Fibroblast of lung (primary cell): ENCODE measurements around the gene ANKRD36C. TPM values are rescaled to one million over a fixed set of nuclear protein-coding genes. Genes with fewer than 3 reads are reported as not detected.
"Not testable (repeated sequence)": the region's sequence is repeated elsewhere in the genome, so short reads cannot be mapped to it uniquely, and the experiment has no call there.

Source experiments
- DNase-seq, 2 donors: peaks; one replicate each; pipeline versions ENCODE4 v3.0.0 to v3.0.0-alpha.2; 2010; ENCODE audit warnings: low read depth in 2 of 2
- H2AFZ ChIP-seq: 2 replicates; pipeline ENCODE4 v1.5.1; 2012; ENCODE audit warnings: low read length, control low read depth, inconsistent platforms
- H3K27ac ChIP-seq: 2 replicates; pipeline ENCODE4 v1.5.1; 2011; ENCODE audit warnings: low read length, control low read depth; ENCODE audit not compliant: insufficient read depth
- H3K27me3 ChIP-seq: 2 replicates; pipeline ENCODE4 v1.5.1; 2011; ENCODE audit warnings: mild to moderate bottlenecking, low read length; ENCODE audit not compliant: control insufficient read depth, insufficient read depth
- H3K36me3 ChIP-seq: 2 replicates; pipeline ENCODE4 v1.5.1; 2011; ENCODE audit warnings: low read length; ENCODE audit not compliant: control insufficient read depth, insufficient read depth
- H3K4me1 ChIP-seq: 2 replicates; pipeline ENCODE4 v1.5.1; 2011; ENCODE audit warnings: low read length; ENCODE audit not compliant: control insufficient read depth, insufficient read depth; ENCODE audit errors: extremely low read depth
- H3K4me2 ChIP-seq: 2 replicates; pipeline ENCODE4 v1.5.1; 2011; ENCODE audit warnings: low read length, control low read depth; ENCODE audit not compliant: insufficient read depth; ENCODE audit errors: extremely low read depth
- H3K4me3 ChIP-seq, 4 experiments: fragments of 200-600 bp in 1 of 4; sonication (generic) in 1 of 4; replicated peaks in 1 of 4; 2 replicates each; pipeline ENCODE4 v1.5.1; 2011 to 2016; ENCODE audit warnings: low read length in 4 of 4, low read depth in 3 of 4, mild to moderate bottlenecking in 3 of 4, control low read depth in 2 of 4, inconsistent platforms in 1 of 4, mixed read lengths in 1 of 4; ENCODE audit not compliant: insufficient read depth in 1 of 4; ENCODE audit errors: control extremely low read depth in 1 of 4
- H3K79me2 ChIP-seq: 2 replicates; pipeline ENCODE4 v1.5.1; 2012; ENCODE audit warnings: mild to moderate bottlenecking, low read length, inconsistent platforms; ENCODE audit not compliant: control insufficient read depth, insufficient read depth
- H3K9ac ChIP-seq: 2 replicates; pipeline ENCODE4 v1.5.1; 2011; ENCODE audit warnings: mild to moderate bottlenecking, low read length, control low read depth; ENCODE audit not compliant: insufficient read depth
- H3K9me3 ChIP-seq: 2 replicates; pipeline ENCODE4 v1.5.1; 2012; ENCODE audit warnings: low read depth, low read length; ENCODE audit not compliant: control insufficient read depth, insufficient read depth
- H4K20me1 ChIP-seq: 2 replicates; pipeline ENCODE4 v1.5.1; 2011; ENCODE audit warnings: low read length; ENCODE audit not compliant: control insufficient read depth, insufficient read depth; ENCODE audit errors: extremely low read depth
- polyA minus RNA-seq: library from RNA; depleted of rRNA, polyadenylated mRNA; stranded (reverse); fragments of >200 nt; gene quantifications from 2 replicates; pipeline ENCODE4 v1.2.3, GENCODE V29; 2011; ENCODE audit warnings: low replicate concordance
- polyA plus RNA-seq, 2 donors: library from polyadenylated mRNA; depleted of rRNA in 1 of 2; stranded (reverse) in 1 of 2; unstranded in 1 of 2; fragments of >200 nt; gene quantifications; 2 replicates each; pipeline ENCODE4 v1.2.1, GENCODE V29; 2011 to 2012; ENCODE audit warnings: missing spikeins in 1 of 2
- total RNA-seq: library from RNA; depleted of rRNA; stranded (reverse); fragments of >200 nt; gene quantifications from 2 replicates; pipeline ENCODE4 v1.2.1, GENCODE V29; 2014

The ANKRD36C gene
- total RNA-seq (31.1 and 32.9 TPM in 2 replicates), polyA plus RNA-seq (1.9 and 3.9 TPM in 2 replicates), polyA minus RNA-seq (0.94 and 2.4 TPM in 2 replicates)
- 1.3 and 2.7 TPM in 2 replicates for polyA plus RNA-seq (2012)

DNA sequence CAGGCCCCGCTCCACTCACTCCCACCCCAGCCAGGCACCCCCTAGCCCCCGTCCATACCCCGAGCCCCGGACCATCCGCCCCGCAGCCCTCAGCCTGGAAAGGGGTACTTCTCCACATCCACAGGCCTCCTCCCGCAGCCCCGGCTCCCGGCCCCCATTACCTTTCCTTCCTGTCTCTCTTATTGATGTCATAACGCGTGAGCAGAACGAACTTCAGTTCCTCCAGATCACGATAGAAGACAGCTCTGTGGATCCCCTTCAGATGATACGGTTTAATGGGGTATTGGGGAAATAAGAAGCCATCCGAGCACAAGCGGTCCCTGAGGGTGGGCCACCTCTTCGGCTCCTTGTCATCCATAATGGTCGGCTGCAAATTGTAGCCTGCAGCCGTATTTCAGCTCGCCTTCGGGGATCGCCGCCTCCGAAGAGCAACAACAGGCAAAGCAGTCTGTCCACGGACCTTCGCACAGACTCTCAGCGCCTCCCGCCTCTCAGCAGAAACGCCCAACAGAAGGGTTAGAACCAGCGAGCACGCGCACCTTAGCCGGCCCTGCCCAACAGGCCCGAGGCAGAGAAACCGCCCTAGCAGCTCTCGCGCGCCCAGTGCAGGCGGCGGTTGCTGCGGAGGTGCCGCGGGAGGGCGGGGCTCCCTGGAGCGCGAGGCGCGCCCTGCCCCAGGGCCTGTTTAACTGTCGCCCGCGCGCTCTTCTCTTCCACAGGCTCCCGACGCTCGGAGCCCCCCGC lies at the start of gene ANKRD36C:
Gene ANKRD36C, minus strand, starts transcription at position 474 of the 744 bp plus-strand sequence. Its CDS starts 116 bp downstream, at position 358.
- not testable (repeated sequence) for H3K9me3 ChIP-seq, H4K20me1 ChIP-seq, H3K79me2 ChIP-seq, H3K4me1 ChIP-seq, H3K27me3 ChIP-seq, H3K36me3 ChIP-seq
- peak; percentile 23 to 33 for DNase-seq
- Histone ChIP-seq H3K9ac (peak within 1 kb of the TSS; percentile 66), H3K4me2 (peak within 1 kb of the TSS; percentile 83), H3K27ac (peak within 1 kb of the TSS; percentile 76), H3K4me3 (peak within 1 kb of the TSS; percentile 70 to 84 (median 78)), H2AFZ (peak within 1 kb of the TSS; percentile 97)

DNA sequence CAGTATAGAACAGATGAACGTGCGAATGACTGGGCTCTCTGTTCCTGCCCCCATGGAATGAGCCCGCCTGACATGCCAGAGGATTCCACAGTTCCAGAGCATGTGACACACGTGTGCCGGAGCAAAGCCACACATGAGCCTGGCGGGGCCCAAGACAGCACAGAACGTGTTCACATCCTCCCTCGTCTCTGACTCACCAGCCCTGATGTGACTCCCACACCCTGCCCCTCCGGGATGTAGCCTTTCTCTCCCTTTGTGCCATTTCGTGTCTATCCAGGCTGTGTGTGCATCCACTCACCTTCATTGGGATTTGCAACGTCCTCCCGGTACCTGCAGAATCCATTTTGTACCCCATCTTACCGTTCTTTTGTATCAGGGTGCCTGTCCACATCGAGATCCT lies 43.9 kb upstream of the ANKRD36C start:
- not testable (repeated sequence) for H3K27me3 ChIP-seq, H3K27ac ChIP-seq, H3K79me2 ChIP-seq, H3K4me2 ChIP-seq, H3K4me3 ChIP-seq, H3K36me3 ChIP-seq, H3K9ac ChIP-seq, H3K4me1 ChIP-seq, H3K9me3 ChIP-seq, H4K20me1 ChIP-seq, H2AFZ ChIP-seq, DNase-seq

DNA sequence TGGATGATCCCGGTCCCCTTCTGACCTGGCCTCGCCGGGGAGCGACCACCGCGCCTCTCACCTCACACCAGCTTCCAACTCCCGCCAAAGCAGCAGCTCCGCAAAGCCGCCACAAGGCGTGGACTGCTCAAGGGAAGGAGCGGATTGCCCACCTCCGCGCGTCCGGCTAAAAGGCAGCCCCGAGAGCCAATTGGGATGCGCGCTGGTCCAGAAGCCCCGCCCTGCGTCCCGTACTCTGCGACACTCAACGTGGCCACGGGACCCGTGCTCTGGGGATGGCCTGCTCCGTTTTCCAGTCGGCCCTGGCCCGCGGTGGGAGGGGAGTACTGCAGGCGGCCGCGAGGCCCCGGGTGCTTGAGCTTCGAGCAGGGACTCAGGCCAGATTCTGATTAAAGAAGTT lies 43.2 kb upstream of the ANKRD36C start, which contains the start of gene GPAT2:
Gene GPAT2, minus strand, starts transcription at position 125 of the 400 bp plus-strand sequence. CDS start 2,557 bp downstream, outside the sequence.
- not testable (repeated sequence) for H3K4me3 ChIP-seq, H3K27ac ChIP-seq, H4K20me1 ChIP-seq

DNA sequence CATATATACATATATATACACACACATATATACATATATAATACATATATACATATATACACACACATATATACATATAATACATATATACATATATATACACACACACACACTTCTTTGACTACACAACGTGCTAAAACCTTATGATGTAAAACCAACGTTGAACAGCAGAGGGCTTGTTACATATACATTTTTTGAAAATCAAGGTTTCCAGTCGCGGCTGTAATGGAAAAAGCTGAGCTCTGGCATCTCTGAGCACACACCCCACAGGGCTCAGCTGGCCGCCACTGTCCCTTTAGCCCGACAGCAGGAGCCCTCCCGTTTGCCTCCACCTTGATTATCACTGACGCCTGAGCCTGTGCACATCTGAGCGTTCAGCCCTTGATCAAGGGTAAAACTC lies 42.4 kb upstream of the ANKRD36C start:
- not testable (repeated sequence) for H3K27ac ChIP-seq, H3K4me3 ChIP-seq, H3K4me2 ChIP-seq, H4K20me1 ChIP-seq, H2AFZ ChIP-seq, H3K9ac ChIP-seq, H3K79me2 ChIP-seq, H3K9me3 ChIP-seq, DNase-seq, H3K4me1 ChIP-seq, H3K36me3 ChIP-seq, H3K27me3 ChIP-seq

More for the DNA sequence above, 43.2 kb upstream of the ANKRD36C start, which contains the start of gene GPAT2:
- not testable (repeated sequence) for DNase-seq, H2AFZ ChIP-seq, H3K36me3 ChIP-seq, H3K27me3 ChIP-seq, H3K4me1 ChIP-seq, H3K79me2 ChIP-seq, H3K4me2 ChIP-seq, H3K9ac ChIP-seq, H3K9me3 ChIP-seq

DNA sequence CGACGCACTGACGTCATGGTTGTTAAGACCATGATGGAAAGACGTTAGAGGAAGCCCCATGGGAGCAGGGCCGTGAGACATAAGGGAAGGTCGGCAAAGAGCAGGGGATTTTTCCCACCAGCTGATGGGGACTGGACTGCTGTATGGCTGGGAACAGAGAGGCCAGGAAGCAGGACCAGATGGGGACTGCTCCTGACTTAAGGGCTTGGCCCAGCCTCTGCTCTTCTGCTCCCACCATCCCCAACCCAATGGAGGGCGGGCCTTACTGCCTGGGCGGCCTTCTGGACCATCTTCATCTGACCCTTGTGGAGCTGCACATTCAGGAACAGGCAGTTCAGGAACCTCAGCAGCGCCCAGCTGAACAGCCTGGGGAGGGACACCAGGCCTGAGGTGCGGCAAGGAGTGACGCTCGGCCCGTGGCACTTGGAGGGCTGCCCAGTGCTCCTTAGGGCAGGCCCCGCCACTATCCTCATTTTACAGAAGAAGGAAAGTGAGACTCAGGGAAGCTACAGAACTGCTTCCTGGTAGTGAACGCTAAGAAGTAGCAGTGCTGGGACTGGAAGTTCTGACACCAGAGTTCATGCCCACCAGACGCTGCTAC lies 36.2 kb upstream of the ANKRD36C start:
- not testable (repeated sequence) for H3K4me1 ChIP-seq, H3K9me3 ChIP-seq, H3K79me2 ChIP-seq, H3K27ac ChIP-seq, H3K4me3 ChIP-seq, DNase-seq, H4K20me1 ChIP-seq, H2AFZ ChIP-seq, H3K36me3 ChIP-seq, H3K27me3 ChIP-seq, H3K4me2 ChIP-seq, H3K9ac ChIP-seq

DNA sequence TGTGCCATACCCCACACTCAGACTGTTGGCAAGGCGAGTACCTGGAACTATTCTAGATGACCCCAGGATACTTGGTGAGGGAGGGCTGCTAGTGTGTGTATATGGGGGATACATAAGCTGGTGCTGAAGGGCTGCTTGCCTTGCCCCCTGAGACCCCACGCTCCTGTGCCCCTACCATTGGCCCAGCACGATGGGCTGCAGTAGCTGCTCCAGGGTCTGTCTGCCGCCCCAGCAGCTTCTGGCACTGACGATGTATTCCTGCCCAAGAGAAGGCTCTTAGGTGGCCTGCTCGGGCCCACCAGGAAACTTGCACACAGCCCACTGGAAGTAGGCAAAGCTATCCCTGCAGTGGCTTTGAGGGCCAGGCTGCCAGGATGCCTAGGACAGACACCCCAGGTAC lies 34.1 kb upstream of the ANKRD36C start:
- H3K27me3 ChIP-seq, H3K27ac ChIP-seq, H3K4me1 ChIP-seq, H3K79me2 ChIP-seq, H3K4me2 ChIP-seq, H3K4me3 ChIP-seq, H3K9me3 ChIP-seq, H3K9ac ChIP-seq, H4K20me1 ChIP-seq, H3K36me3 ChIP-seq, DNase-seq, H2AFZ ChIP-seq: not testable (repeated sequence)
